ENCODE measurements around the gene ATP6V1G1. TPM values are rescaled to one million over a fixed set of nuclear protein-coding genes. Genes with fewer than 3 reads are reported as not detected.

The ATP6V1G1 gene
- polyA plus RNA-seq, 2 of the 4 experiments (the other 2 are of a cell fraction): 115 to 168 TPM

GRCh38 chr9:114591291-114591787 lies 3.8 kb downstream of the ATP6V1G1 start (continued):
- TF ChIP-seq, protein P1, sequence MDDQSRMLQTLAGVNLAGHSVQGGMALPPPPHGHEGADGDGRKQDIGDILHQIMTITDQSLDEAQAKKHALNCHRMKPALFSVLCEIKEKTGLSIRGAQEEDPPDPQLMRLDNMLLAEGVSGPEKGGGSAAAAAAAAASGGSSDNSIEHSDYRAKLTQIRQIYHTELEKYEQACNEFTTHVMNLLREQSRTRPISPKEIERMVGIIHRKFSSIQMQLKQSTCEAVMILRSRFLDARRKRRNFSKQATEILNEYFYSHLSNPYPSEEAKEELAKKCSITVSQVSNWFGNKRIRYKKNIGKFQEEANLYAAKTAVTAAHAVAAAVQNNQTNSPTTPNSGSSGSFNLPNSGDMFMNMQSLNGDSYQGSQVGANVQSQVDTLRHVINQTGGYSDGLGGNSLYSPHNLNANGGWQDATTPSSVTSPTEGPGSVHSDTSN (IDR thresholded peaks at IDR 0.05): no peak
- TF ChIP-seq JUN (IDR thresholded peaks at IDR 0.05): no peak
- TF ChIP-seq MAFK (IDR thresholded peaks at IDR 0.05; ENCODE audit: partially characterized antibody): no peak
- no peak for TF ChIP-seq NR3C1 (IDR thresholded peaks at IDR 0.05)
- no peak for TF ChIP-seq ZNF302 (CRISPR knock-in tag; IDR thresholded peaks at IDR 0.05)
- TF ChIP-seq CEBPB (IDR thresholded peaks at IDR 0.05): no peak
- no peak for TF ChIP-seq RFX5 (IDR thresholded peaks at IDR 0.05)

GRCh38 chr9:114591849-114592248 lies 4.3 kb downstream of the ATP6V1G1 start:
- POLR2A ChIA-PET: no interaction called here
- ATAC-seq (no peak), FAIRE-seq (no peak), DNase-seq (ENCODE audit: low read depth in 1 of 2, low spot score in 1 of 2) (no peak)
- TF ChIP-seq RAD21 (conservative IDR thresholded peaks at IDR 0.05 in 1 of 2, IDR thresholded peaks at IDR 0.05 in 1 of 2) (no peak), HOXB13 (CRISPR knock-in tag; IDR thresholded peaks at IDR 0.05; ENCODE audit: low read depth) (no peak), FOSB (CRISPR knock-in tag; IDR thresholded peaks at IDR 0.05) (no peak), FOXS1 (CRISPR knock-in tag; IDR thresholded peaks at IDR 0.05) (no peak), HOXB5 (CRISPR knock-in tag; IDR thresholded peaks at IDR 0.05) (no peak)
- TF ChIP-seq, protein P2, sequence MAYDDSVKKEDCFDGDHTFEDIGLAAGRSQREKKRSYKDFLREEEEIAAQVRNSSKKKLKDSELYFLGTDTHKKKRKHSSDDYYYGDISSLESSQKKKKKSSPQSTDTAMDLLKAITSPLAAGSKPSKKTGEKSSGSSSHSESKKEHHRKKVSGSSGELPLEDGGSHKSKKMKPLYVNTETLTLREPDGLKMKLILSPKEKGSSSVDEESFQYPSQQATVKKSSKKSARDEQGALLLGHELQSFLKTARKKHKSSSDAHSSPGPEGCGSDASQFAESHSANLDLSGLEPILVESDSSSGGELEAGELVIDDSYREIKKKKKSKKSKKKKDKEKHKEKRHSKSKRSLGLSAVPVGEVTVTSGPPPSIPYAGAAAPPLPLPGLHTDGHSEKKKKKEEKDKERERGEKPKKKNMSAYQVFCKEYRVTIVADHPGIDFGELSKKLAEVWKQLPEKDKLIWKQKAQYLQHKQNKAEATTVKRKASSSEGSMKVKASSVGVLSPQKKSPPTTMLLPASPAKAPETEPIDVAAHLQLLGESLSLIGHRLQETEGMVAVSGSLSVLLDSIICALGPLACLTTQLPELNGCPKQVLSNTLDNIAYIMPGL (CRISPR knock-in tag; IDR thresholded peaks at IDR 0.05; ENCODE audit: borderline replicate concordance): no peak
- TF ChIP-seq, protein P3, sequence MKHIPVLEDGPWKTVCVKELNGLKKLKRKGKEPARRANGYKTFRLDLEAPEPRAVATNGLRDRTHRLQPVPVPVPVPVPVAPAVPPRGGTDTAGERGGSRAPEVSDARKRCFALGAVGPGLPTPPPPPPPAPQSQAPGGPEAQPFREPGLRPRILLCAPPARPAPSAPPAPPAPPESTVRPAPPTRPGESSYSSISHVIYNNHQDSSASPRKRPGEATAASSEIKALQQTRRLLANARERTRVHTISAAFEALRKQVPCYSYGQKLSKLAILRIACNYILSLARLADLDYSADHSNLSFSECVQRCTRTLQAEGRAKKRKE (CRISPR knock-in tag; IDR thresholded peaks at IDR 0.05; ENCODE audit: low read depth): no peak
- Histone ChIP-seq H3K4me1 (peaks cover 28% of the 10 kb centered on the region; the same call in 2 of the 3 replicates), H3K27ac (no peak overlapping the region), H3K9me3 (no peaks in the 10 kb centered on the region), H3K4me3 (no peak overlapping the region), H3K4me2 (no peak overlapping the region)
- CTCF ChIA-PET: interaction anchor here (0.6 to 2.6 kb wide), 10 partner anchors 9 to 186 kb away, joined by 3 to 8 read pairs (median 4); partner anchors contain the start of gene TMEM268
- 91% methylated on average over 1 of the region's 1 CpG for WGBS (ENCODE audit: missing lambda C conversion rate)

DNA sequence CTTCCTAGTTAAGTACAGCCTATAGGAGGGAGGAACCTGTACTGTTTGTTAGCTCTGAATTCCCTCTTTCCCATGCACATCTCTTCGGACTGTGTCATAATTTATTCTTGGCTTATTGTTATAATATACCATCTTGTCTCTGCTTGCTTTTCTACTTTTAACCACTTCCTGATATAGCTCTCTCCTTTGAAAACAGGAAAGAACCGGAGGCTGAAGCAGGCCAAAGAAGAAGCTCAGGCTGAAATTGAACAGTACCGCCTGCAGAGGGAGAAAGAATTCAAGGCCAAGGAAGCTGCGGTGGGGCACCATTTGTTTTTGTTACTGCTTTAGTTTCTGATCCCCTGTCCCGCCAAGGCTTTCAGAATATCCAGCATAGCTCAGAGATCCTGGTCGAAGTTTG lies 4.8 kb downstream of the ATP6V1G1 start:
- Histone ChIP-seq H3K27ac (no peak overlapping the region), H3K9me3 (no peaks in the 10 kb centered on the region), H3K4me1 (peaks cover 28% of the 10 kb centered on the region; the same call in 2 of the 3 replicates), H3K4me2 (no peak overlapping the region), H3K4me3 (no peak overlapping the region)
- TF ChIP-seq, protein P1 (IDR thresholded peaks at IDR 0.05): no peak
- TF ChIP-seq HOXB5 (CRISPR knock-in tag; IDR thresholded peaks at IDR 0.05) (no peak), CEBPB (IDR thresholded peaks at IDR 0.05) (no peak), MYC (IDR thresholded peaks at IDR 0.05; ENCODE audit: borderline replicate concordance, low read length) (no peak)
- ATAC-seq (no peak), FAIRE-seq (no peak), DNase-seq (ENCODE audit: low read depth in 1 of 2, low spot score in 1 of 2) (no peak)
- ChIA-PET POLR2A (no interaction called here), CTCF (interaction anchor here (0.7 to 2.6 kb wide), 7 partner anchors 8 to 187 kb away, joined by 3 to 8 read pairs (median 4); partner anchors contain the start of gene TMEM268)
- 85% methylated on average over 6 of the region's 6 CpGs for WGBS (ENCODE audit: missing lambda C conversion rate)

DNA sequence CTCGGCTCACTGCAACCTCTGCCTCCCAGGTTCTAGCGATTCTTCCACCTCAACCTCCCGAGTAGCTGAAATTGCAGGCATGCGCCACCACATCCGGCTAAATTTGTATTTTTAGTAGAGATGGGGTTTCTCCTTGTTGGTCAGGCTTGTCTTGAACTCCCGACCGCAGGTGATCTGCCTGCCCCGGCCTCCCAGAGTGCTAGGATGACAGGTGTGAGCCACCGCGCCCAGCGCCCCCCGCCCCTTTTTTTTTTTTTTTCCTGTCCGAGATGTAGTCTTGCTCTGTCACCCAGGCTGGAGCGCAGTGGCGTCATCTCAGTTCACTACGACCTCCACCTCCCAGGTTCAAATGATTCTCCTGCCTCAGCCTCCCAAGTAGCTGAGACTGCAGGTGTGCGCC lies 6.6 kb downstream of the ATP6V1G1 start:
- Histone ChIP-seq H3K9me3 (no peaks in the 10 kb centered on the region), H3K4me2 (no peak overlapping the region), H3K4me3 (no peak overlapping the region), H3K27ac (no peak overlapping the region), H3K4me1 (peaks cover 22% of the 10 kb centered on the region; the same call in 2 of the 3 replicates)
- ChIA-PET CTCF (no interaction called here), POLR2A (no interaction called here)
- FAIRE-seq: no peak
- no peak for DNase-seq (ENCODE audit: low read depth in 1 of 2, low spot score in 1 of 2)
- no peak for TF ChIP-seq MAZ (IDR thresholded peaks at IDR 0.05; ENCODE audit: borderline replicate concordance, low read depth, low read length)
- TF ChIP-seq FOXS1 (CRISPR knock-in tag; IDR thresholded peaks at IDR 0.05): no peak
- TF ChIP-seq PHF8 (IDR thresholded peaks at IDR 0.05; ENCODE audit: borderline replicate concordance, low read depth): no peak
- TF ChIP-seq BCL3 (IDR thresholded peaks at IDR 0.05): no peak
- no peak for TF ChIP-seq POLR2AphosphoS2 (conservative IDR thresholded peaks at IDR 0.05; ENCODE audit: low read length)
- no peak for TF ChIP-seq RNF2 (IDR thresholded peaks at IDR 0.05; ENCODE audit: borderline replicate concordance, low read depth)
- no peak for TF ChIP-seq ELK1 (IDR thresholded peaks at IDR 0.05; ENCODE audit: low read depth, low read length)
- TF ChIP-seq CEBPB (IDR thresholded peaks at IDR 0.05): no peak
- WGBS (ENCODE audit: missing lambda C conversion rate): 95% methylated on average over 17 of the region's 17 CpGs
- ATAC-seq: no peak

Measured in A549 (cell line).